AG09309 (cell line): ENCODE measurements around the gene SORL1-AS1.

Source experiments
- DNase-seq: peaks from one replicate; pipeline ENCODE4 v3.0.0-alpha.2; 2010; ENCODE audit warnings: low read depth
- H3K4me3 ChIP-seq: 2 replicates; pipeline ENCODE4 v1.5.1; 2011; ENCODE audit warnings: mild to moderate bottlenecking, low read depth, low read length, moderate library complexity; ENCODE audit not compliant: control insufficient read depth
- CTCF ChIP-seq: IDR thresholded peaks from 2 replicates; pipeline ENCODE4 v1.5.1; 2011; ENCODE audit warnings: mild to moderate bottlenecking, low read depth, low read length, inconsistent platforms; ENCODE audit not compliant: insufficient read depth, control insufficient read depth; ENCODE audit errors: missing control alignments

Gene SORL1-AS1

GRCh38 chr11:121460941-121461514 lies 8.3 kb upstream of the SORL1-AS1 start:
- no peak overlapping the region for H3K4me3 ChIP-seq
- no peak for DNase-seq
- TF ChIP-seq CTCF: no peak

GRCh38 chr11:121459413-121460017 lies 6.7 kb upstream of the SORL1-AS1 start:
- DNase-seq: no peak
- no peak overlapping the region for H3K4me3 ChIP-seq
- TF ChIP-seq CTCF: no peak

- DNase-seq: no peak
- no peak overlapping the region for H3K4me3 ChIP-seq
- TF ChIP-seq CTCF: no peak
Observed at GRCh38 chr11:121458551-121458950, 5.8 kb upstream of the SORL1-AS1 start.

- no peak overlapping the region for H3K4me3 ChIP-seq
- TF ChIP-seq CTCF: no peak
- DNase-seq: no peak
Observed at GRCh38 chr11:121456816-121457431, 4.2 kb upstream of the SORL1-AS1 start.

GRCh38 chr11:121456151-121456550 lies 3.4 kb upstream of the SORL1-AS1 start:
- TF ChIP-seq CTCF: no peak
- DNase-seq: no peak
- H3K4me3 ChIP-seq: no peak overlapping the region

GRCh38 chr11:121455115-121455514 lies 2.3 kb upstream of the SORL1-AS1 start:
- DNase-seq: no peak
- no peak overlapping the region for H3K4me3 ChIP-seq
- no peak for TF ChIP-seq CTCF
